Endothelial cell of umbilical vein (primary cell): ENCODE data around the gene GNAO1. TPM values are rescaled to one million over a fixed set of nuclear protein-coding genes. Genes with fewer than 3 reads are reported as not detected.

Experiments
- BruUV-seq: library from RNA; stranded (reverse); fragments of 400-500 nt; replicated peaks from 2 replicates; lab custom pipeline; 2021; lab: Mats Ljungman, UMichigan
- CTCF ChIA-PET: fragments of 300-600, 350-600 bp; sonication (Branson Sonifier 250); formaldehyde crosslinking; loops from one replicate; lab custom pipeline; 2021; ENCODE audit warnings: antibody characterized with exemption, inconsistent platforms; lab: Charles Lee
- POLR2A ChIA-PET: fragments of 300-600, 350-600 bp; sonication (Branson Sonifier 250); formaldehyde crosslinking; loops from one replicate; lab custom pipeline; 2021; ENCODE audit warnings: antibody characterized with exemption, inconsistent platforms; lab: Charles Lee
- DNase-seq: peaks from one replicate; pipeline ENCODE4 v3.0.0-alpha.2; 2011; ENCODE audit warnings: low read depth, low spot score
- FAIRE-seq: peaks from 2 replicates; lab custom pipeline; 2011; peaks lifted over from hg19 to GRCh38; lab: Jason Lieb, UNC
- H2AFZ ChIP-seq: 2 replicates; pipeline ENCODE4 v1.6.0; 2012; ENCODE audit warnings: low read depth, low read length, control low read depth, inconsistent platforms
- H3K27ac ChIP-seq: 2 replicates; pipeline ENCODE4 v1.5.1; 2011; ENCODE audit warnings: low read depth, mild to moderate bottlenecking, control low read depth, low read length, moderate library complexity; ENCODE audit not compliant: insufficient read depth
- H3K27me3 ChIP-seq, 2 experiments: 2 replicates each; pipeline versions ENCODE4 v1.6.0 to v1.6.1; 2011; ENCODE audit warnings: low read length in 2 of 2, mixed read lengths in 1 of 2; ENCODE audit not compliant: control insufficient read depth in 2 of 2, insufficient read depth in 2 of 2
- H3K36me3 ChIP-seq, 2 experiments: 2 replicates in 1 of 2; 3 replicates in 1 of 2; pipeline ENCODE4 v1.5.1; 2011; ENCODE audit warnings: low read length in 2 of 2, mild to moderate bottlenecking in 1 of 2, moderate library complexity in 1 of 2; ENCODE audit not compliant: control insufficient read depth in 2 of 2, insufficient read depth in 2 of 2; ENCODE audit errors: extremely low read depth in 1 of 2
- H3K4me1 ChIP-seq: 3 replicates; pipeline ENCODE4 v1.5.1; 2011; ENCODE audit warnings: mild to moderate bottlenecking, low read length; ENCODE audit not compliant: control insufficient read depth, insufficient read depth; ENCODE audit errors: extremely low read depth
- H3K4me2 ChIP-seq: 2 replicates; pipeline ENCODE4 v1.6.1; 2011; ENCODE audit warnings: low read length, control low read depth, mixed read lengths; ENCODE audit not compliant: insufficient read depth
- H3K4me3 ChIP-seq, 3 experiments: fragments of 200-600 bp in 1 of 3; sonication (generic), shearing (Covaris generic) in 1 of 3; replicated peaks in 1 of 3; 2 replicates each; pipeline ENCODE4 v1.5.1; 2011 to 2016; ENCODE audit warnings: control low read depth in 3 of 3, low read length in 3 of 3, mild to moderate bottlenecking in 2 of 3, inconsistent platforms in 1 of 3, low read depth in 1 of 3, moderate library complexity in 1 of 3; ENCODE audit not compliant: insufficient read depth in 1 of 3
- H3K79me2 ChIP-seq: 2 replicates; pipeline ENCODE4 v1.6.0; 2012; ENCODE audit warnings: low read length, inconsistent platforms; ENCODE audit not compliant: control insufficient read depth, insufficient read depth
- H3K9ac ChIP-seq: replicated peaks from 2 replicates; pipeline ENCODE3; 2011; ENCODE audit warnings: low read length, control low read depth; ENCODE audit not compliant: insufficient read depth; ENCODE audit errors: extremely low read depth
- H3K9me1 ChIP-seq: replicated peaks from 3 replicates; pipeline ENCODE4 v1.6.0; 2011; ENCODE audit warnings: mild to moderate bottlenecking, low read length; ENCODE audit not compliant: control insufficient read depth, insufficient read depth; ENCODE audit errors: extremely low read depth
- H3K9me3 ChIP-seq: replicated peaks from 2 replicates; pipeline ENCODE4 v1.5.1; 2012; ENCODE audit warnings: low read length, inconsistent platforms; ENCODE audit not compliant: control insufficient read depth, insufficient read depth
- H4K20me1 ChIP-seq: replicated peaks from 2 replicates; pipeline ENCODE3; 2011; ENCODE audit warnings: mild to moderate bottlenecking, low read length; ENCODE audit not compliant: control insufficient read depth, insufficient read depth; ENCODE audit errors: extremely low read depth
- FOS ChIP-seq: IDR thresholded peaks from 2 replicates; pipeline ENCODE4 v1.6.1; 2011; ENCODE audit warnings: mild to moderate bottlenecking, low read length, moderate library complexity, borderline replicate concordance; ENCODE audit not compliant: insufficient read depth
- GATA2 ChIP-seq: IDR thresholded peaks from 2 replicates; pipeline ENCODE4 v1.7.0; 2011; ENCODE audit warnings: low read depth, mild to moderate bottlenecking, moderate library complexity, mixed read lengths, low read length; ENCODE audit not compliant: insufficient read length, insufficient read depth
- JUN ChIP-seq: IDR thresholded peaks from 2 replicates; pipeline ENCODE4 v1.6.1; 2011; ENCODE audit warnings: borderline replicate concordance, low read depth; ENCODE audit not compliant: insufficient read length, insufficient read depth
- POLR2A ChIP-seq: IDR thresholded peaks from 2 replicates; pipeline ENCODE4 v1.6.1; 2012; ENCODE audit warnings: low read depth, mild to moderate bottlenecking, control low read depth, low read length
- POLR2AphosphoS5 ChIP-seq: IDR thresholded peaks from 2 replicates; pipeline ENCODE4 v1.6.1; 2012; ENCODE audit warnings: low read depth, mild to moderate bottlenecking, control low read depth, low read length, moderate library complexity; ENCODE audit not compliant: insufficient read depth
- dilution Hi-C: fragments of 300-500 bp; cut with MboI; formaldehyde crosslinking; loops from one replicate; pipeline ENCODE4 v1.15.0; 2019; ENCODE audit warnings: low sequenced_read_pairs; ENCODE audit not compliant: extremely low pct_ligation_motif_present
- intact Hi-C: fragments of 100-400 bp; cut with micrococcal nuclease; formaldehyde crosslinking; loops from one replicate; pipeline ENCODE4 v1.10.0; 2022
- polyA plus RNA-seq, 4 experiments: library from polyadenylated mRNA; depleted of rRNA in 3 of 4; stranded (reverse) in 3 of 4; unstranded in 1 of 4; fragments of >200 nt; gene quantifications; 2 replicates each; pipeline versions ENCODE4 v1.2.1 to v1.2.3, GENCODE V29; 2011 to 2012; ENCODE audit warnings: missing spikeins in 1 of 4
- total RNA-seq: library from RNA; stranded (reverse); gene quantifications from 2 replicates; pipeline ENCODE4 v1.2.3, GENCODE V29; 2021
- TF ChIP-seq, protein P1 (sequence below), 2 donors: IDR thresholded peaks; 1 replicate in 1 of 2; 2 replicates in 1 of 2; pipeline ENCODE4 v1.5.1; 2011; ENCODE audit warnings: low read length in 2 of 2, mild to moderate bottlenecking in 2 of 2, moderate library complexity in 2 of 2, control low read depth in 1 of 2, inconsistent platforms in 1 of 2, low read depth in 1 of 2; ENCODE audit not compliant: insufficient read depth in 1 of 2; ENCODE audit errors: extremely low read depth in 1 of 2

Gene GNAO1
- total and polyA plus RNA-seq, 2 donors (not counting 3 experiments of a cell fraction or from before 2014, with no cell fraction given) = not detected

DNA sequence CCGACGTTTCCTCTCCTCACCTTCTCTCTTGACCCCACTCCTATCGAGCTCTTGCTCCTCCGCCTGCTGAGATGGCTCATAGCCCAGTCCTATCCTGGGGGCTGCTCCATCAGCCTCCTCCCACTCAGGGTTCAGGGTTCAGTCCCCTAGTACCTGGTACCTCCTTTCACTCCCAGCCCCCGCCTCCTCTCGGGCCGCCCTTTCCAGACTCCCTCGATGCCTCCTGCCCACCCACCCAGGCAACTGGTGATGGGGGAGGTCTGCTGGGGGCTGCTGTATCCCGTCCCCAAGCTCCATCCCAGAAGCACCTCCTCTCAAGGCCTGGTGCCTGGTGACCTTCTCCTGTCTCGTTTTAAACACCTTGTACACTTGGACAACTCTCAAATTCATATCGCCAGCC, 140.1 kb downstream of the GNAO1 start:
- H4K20me1 ChIP-seq = no peaks in the 10 kb centered on the region
- no peak for FAIRE-seq
- POLR2A ChIA-PET = no interaction called here
- H3K9ac ChIP-seq = no peak overlapping the region
- H3K27me3 ChIP-seq = no peaks in the 10 kb centered on the region
- H3K4me3 ChIP-seq = no peak overlapping the region
- no peak overlapping the region for H3K27ac ChIP-seq
- no peaks in the 10 kb centered on the region for H3K9me1 ChIP-seq
- no peak for DNase-seq
- BruUV-seq = no TSS peak
- no peaks in the 10 kb centered on the region for H3K4me1 ChIP-seq
- intact Hi-C loops (no loop called here), dilution Hi-C loops (no loop called here)
- no peaks in the 10 kb centered on the region for H3K36me3 ChIP-seq
- H2AFZ ChIP-seq = no peak overlapping the region
- TF ChIP-seq, protein P1, sequence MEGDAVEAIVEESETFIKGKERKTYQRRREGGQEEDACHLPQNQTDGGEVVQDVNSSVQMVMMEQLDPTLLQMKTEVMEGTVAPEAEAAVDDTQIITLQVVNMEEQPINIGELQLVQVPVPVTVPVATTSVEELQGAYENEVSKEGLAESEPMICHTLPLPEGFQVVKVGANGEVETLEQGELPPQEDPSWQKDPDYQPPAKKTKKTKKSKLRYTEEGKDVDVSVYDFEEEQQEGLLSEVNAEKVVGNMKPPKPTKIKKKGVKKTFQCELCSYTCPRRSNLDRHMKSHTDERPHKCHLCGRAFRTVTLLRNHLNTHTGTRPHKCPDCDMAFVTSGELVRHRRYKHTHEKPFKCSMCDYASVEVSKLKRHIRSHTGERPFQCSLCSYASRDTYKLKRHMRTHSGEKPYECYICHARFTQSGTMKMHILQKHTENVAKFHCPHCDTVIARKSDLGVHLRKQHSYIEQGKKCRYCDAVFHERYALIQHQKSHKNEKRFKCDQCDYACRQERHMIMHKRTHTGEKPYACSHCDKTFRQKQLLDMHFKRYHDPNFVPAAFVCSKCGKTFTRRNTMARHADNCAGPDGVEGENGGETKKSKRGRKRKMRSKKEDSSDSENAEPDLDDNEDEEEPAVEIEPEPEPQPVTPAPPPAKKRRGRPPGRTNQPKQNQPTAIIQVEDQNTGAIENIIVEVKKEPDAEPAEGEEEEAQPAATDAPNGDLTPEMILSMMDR (IDR thresholded peaks at IDR 0.05; ENCODE audit: extremely low read depth in 1 of 2, insufficient read depth in 1 of 2, low read depth in 1 of 2, low read length in 2 of 2) = no peak
- TF ChIP-seq FOS (no peak), JUN (no peak), POLR2A (no peak)
- CTCF ChIA-PET = interaction anchor here (0.9 to 3.6 kb wide), 3 partner anchors 13 to 370 kb away, joined by 4 to 21 read pairs (median 11); no protein-coding TSS in a partner anchor
- H3K79me2 ChIP-seq = no peaks in the 10 kb centered on the region
- H3K4me2 ChIP-seq = no peak overlapping the region
- H3K9me3 ChIP-seq = no peaks in the 10 kb centered on the region

DNA sequence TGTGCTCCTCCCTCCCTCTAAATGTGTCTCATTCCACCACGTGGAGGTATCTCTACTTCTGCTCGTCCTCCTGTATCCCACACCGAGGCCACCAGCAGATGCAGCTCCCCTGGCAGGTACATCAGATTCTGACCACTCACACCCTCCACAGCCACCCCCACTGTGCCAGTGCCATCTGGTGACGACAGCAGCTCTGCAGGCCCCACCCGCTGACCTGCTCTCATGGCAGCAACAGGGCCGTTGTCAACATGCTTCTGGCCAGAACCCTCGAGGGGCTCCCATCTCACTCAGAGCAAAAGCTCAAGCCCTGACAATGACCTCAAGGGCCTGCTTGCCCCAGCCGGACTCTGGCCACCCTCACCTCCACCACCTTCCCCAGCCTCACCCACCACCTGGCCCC, 140.6 kb downstream of the GNAO1 start:
- intact Hi-C loops = loop anchor here (1.0 to 2.0 kb wide), 2 partner anchors 24 to 371 kb away; no protein-coding TSS in a partner anchor
- dilution Hi-C loops = no loop called here
- H3K27ac ChIP-seq = no peak overlapping the region
- no peak overlapping the region for H2AFZ ChIP-seq
- DNase-seq = no peak
- H3K4me2 ChIP-seq = no peak overlapping the region
- POLR2A ChIA-PET = no interaction called here
- TF ChIP-seq POLR2AphosphoS5 (no peak), GATA2 (no peak)
- no TSS peak for BruUV-seq
- FAIRE-seq = no peak
- no peak overlapping the region for H3K9ac ChIP-seq
- H3K27me3 ChIP-seq = no peaks in the 10 kb centered on the region
- CTCF ChIA-PET = interaction anchor here (0.9 to 1.6 kb wide), 3 partner anchors 24 to 370 kb away, joined by 4 to 25 read pairs (median 11); no protein-coding TSS in a partner anchor
- H4K20me1 ChIP-seq = no peaks in the 10 kb centered on the region
- H3K9me3 ChIP-seq = no peaks in the 10 kb centered on the region
- H3K4me1 ChIP-seq = no peaks in the 10 kb centered on the region
- H3K79me2 ChIP-seq = no peaks in the 10 kb centered on the region
- H3K36me3 ChIP-seq = no peaks in the 10 kb centered on the region
- no peak overlapping the region for H3K4me3 ChIP-seq
- no peaks in the 10 kb centered on the region for H3K9me1 ChIP-seq
